Thyroid gland (tissue), 4 donors: Measurements from ENCODE around the gene GIMAP5. TPM values are rescaled to one million over a fixed set of nuclear protein-coding genes. Genes with fewer than 3 reads are reported as not detected.

Source experiments
- DNase-seq, 2 donors: peaks; one replicate each; pipeline ENCODE4 v3.0.0-alpha.2; 2019
- H3K27ac ChIP-seq, 3 donors: fragments of 200-600 bp; sonication (generic); 1 replicate in 2 of 3; 2 replicates in 1 of 3; pipeline ENCODE4 v1.5.1; 2016 to 2019; ENCODE audit warnings: mild to moderate bottlenecking in 1 of 3, moderate library complexity in 1 of 3
- H3K27me3 ChIP-seq: fragments of 200-600 bp; sonication (generic); one replicate; pipeline ENCODE4 v1.5.1; 2019
- H3K36me3 ChIP-seq, 2 donors: fragments of 200-600 bp; sonication (generic); one replicate each; pipeline ENCODE4 v1.5.1; 2016 to 2019
- H3K4me1 ChIP-seq, 2 donors: fragments of 200-600 bp; sonication (generic); one replicate each; pipeline ENCODE4 v1.5.1; 2017 to 2019
- H3K4me3 ChIP-seq, 3 donors: fragments of 200-600 bp; sonication (generic); replicated peaks in 1 of 3; 1 replicate in 2 of 3; 2 replicates in 1 of 3; pipeline ENCODE4 v1.5.1; 2016; ENCODE audit warnings: mild to moderate bottlenecking in 1 of 3
- H3K9me3 ChIP-seq: fragments of 200-600 bp; sonication (generic); one replicate; pipeline ENCODE4 v1.5.1; 2017
- POLR2A ChIP-seq, 2 donors: fragments of 450-650 bp; IDR thresholded peaks; one replicate each; pipeline ENCODE4 v1.6.1; 2017; ENCODE audit warnings: antibody characterized with exemption in 2 of 2, mild to moderate bottlenecking in 2 of 2, moderate library complexity in 1 of 2
- WGBS, 2 donors: methylation state at CpG; one replicate each; pipeline ENCODE4 v1.1.5; 2017; 5-methylcytosine and 5-hydroxymethylcytosine counted together
- intact Hi-C: fragments of 100-400 bp; cut with DNase I; formaldehyde crosslinking; loops from one replicate; pipeline ENCODE4 v1.15.1; 2023
- total RNA-seq, 4 donors: library from RNA; depleted of rRNA; stranded (reverse); fragments of >200 nt; gene quantifications; one replicate each; pipeline ENCODE4 v1.2.3, GENCODE V29; 2016
- TF ChIP-seq, protein P1 (sequence below), 6 experiments: fragments of 200-600 bp in 3 of 6; fragments of 450-650 bp in 3 of 6; sonication (generic) in 3 of 6; IDR thresholded peaks; one replicate each; pipeline ENCODE4 v1.5.1; 2016 to 2019; ENCODE audit warnings: antibody characterized with exemption in 6 of 6, mild to moderate bottlenecking in 2 of 6, inconsistent platforms in 1 of 6, moderate library complexity in 1 of 6

Gene GIMAP5
- total RNA-seq, 4 donors from 2014 or later: 25.3 to 80.6 (median 39.0) TPM

DNA sequence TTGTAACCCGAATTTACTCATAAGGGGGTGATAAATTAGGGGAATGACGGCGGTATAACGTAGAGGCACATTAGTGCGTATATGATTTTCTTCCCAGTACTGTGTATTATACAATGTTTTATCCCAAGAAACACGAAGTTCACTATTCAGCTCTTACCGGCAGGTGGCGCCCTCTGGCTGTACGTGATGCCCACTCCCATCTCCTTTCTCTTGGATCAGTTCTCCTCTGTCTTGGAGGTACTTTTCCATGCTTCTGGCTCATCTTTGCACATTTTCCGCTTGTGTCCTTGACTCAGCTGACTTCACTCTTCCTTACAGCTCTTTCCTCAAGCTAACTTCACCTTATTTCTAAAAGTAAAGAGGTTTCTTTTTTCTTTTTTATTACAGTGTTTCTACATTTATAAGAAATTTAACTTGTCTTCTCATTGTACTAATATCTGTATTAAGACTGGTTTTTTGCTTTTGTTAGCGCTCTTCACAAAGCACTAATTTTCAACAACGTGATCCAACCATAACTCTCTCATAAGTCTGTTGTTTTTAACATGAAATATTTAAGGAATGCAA, 41.6 kb downstream of the GIMAP5 start:
- 8 to 10% methylated on average over 12 of the region's 12 CpGs for WGBS, 2 donors
- Histone ChIP-seq H3K27me3 (no peaks in the 10 kb centered on the region), H3K4me3 (no peak overlapping the region), H3K27ac (no peak overlapping the region), H3K9me3 (no peaks in the 10 kb centered on the region), H3K36me3 (no peaks in the 10 kb centered on the region), H3K4me1 (no peaks in the 10 kb centered on the region)
- peak; percentile 74 to 77 for DNase-seq
- intact Hi-C loops: no loop called here
- TF ChIP-seq POLR2A (IDR thresholded peaks at IDR 0.05): no peak
- TF ChIP-seq, protein P1, sequence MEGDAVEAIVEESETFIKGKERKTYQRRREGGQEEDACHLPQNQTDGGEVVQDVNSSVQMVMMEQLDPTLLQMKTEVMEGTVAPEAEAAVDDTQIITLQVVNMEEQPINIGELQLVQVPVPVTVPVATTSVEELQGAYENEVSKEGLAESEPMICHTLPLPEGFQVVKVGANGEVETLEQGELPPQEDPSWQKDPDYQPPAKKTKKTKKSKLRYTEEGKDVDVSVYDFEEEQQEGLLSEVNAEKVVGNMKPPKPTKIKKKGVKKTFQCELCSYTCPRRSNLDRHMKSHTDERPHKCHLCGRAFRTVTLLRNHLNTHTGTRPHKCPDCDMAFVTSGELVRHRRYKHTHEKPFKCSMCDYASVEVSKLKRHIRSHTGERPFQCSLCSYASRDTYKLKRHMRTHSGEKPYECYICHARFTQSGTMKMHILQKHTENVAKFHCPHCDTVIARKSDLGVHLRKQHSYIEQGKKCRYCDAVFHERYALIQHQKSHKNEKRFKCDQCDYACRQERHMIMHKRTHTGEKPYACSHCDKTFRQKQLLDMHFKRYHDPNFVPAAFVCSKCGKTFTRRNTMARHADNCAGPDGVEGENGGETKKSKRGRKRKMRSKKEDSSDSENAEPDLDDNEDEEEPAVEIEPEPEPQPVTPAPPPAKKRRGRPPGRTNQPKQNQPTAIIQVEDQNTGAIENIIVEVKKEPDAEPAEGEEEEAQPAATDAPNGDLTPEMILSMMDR (IDR thresholded peaks at IDR 0.05): peak; percentile 59 to 94 (median 67)

DNA sequence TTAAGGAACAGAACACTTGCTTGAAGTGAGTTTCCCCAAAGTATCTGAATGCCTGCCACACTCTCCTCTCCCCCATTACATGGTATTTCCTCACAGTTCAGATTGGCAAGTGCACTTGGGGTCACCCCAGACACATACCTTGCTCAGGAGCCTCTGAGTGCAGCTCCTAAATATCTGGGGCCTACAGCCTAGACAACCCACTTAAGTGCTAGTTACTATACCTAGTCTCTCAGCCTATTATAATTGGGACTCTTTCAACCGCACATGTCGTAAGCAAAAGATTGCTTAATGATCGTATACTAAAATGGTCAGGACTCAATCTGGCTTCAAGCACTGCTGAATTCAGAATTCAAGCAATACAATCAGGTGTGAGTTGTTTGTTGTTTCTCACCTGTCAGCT, 43.1 kb downstream of the GIMAP5 start:
- H3K4me1 ChIP-seq: no peaks in the 10 kb centered on the region
- H3K9me3 ChIP-seq: no peaks in the 10 kb centered on the region
- WGBS, 2 donors: 67 to 71% methylated on average over 3 of the region's 3 CpGs
- H3K36me3 ChIP-seq: no peaks in the 10 kb centered on the region
- DNase-seq: no peak
- intact Hi-C loops: no loop called here
- TF ChIP-seq POLR2A (IDR thresholded peaks at IDR 0.05): no peak
- no peak overlapping the region for H3K4me3 ChIP-seq
- H3K27me3 ChIP-seq: no peaks in the 10 kb centered on the region
- no peak overlapping the region for H3K27ac ChIP-seq

DNA sequence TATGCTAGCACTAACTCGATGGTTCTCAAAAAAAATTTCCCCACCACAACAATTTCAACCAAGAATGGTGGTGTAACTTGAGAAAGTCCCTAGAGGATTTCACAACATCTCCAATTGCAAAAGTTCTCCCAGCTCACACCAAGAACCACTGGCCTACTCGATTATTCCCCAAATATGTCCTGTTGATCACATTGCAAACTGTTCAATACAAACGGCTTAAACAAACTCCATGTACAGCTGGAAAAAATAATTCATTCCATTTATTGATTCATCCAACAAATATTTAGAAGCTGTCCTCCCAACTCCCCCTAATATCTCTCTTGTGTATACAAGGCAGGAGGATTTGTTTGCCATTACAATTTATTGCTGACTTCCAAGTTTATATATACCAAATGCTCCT, 43.9 kb downstream of the GIMAP5 start:
- no peak for DNase-seq
- intact Hi-C loops: no loop called here
- Histone ChIP-seq H3K27ac (no peak overlapping the region), H3K36me3 (no peaks in the 10 kb centered on the region), H3K27me3 (no peaks in the 10 kb centered on the region), H3K4me3 (no peak overlapping the region), H3K4me1 (no peaks in the 10 kb centered on the region), H3K9me3 (no peaks in the 10 kb centered on the region)
- WGBS, 2 donors: 32 to 56% methylated on average over 3 of the region's 3 CpGs
- TF ChIP-seq POLR2A (IDR thresholded peaks at IDR 0.05): no peak
- TF ChIP-seq, protein P1 (IDR thresholded peaks at IDR 0.05): no peak

DNA sequence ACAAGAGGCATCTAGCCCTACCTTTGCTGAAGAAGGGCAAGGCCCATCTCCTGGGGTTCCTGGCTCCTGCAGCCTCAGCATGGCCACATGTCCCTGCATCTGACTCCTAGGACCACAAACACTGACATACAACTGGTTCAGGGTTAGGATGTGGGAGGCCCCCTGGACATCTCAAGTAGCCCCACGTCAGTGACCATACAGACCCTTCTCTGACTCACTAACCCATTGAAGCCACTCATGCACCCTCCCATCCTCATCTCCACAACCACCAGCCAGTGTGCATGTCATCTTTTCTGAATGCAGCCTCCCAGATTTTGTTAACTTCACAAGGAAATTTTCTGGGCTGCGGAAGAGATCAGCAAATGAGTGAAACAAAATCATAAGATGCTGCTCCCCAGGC, 44.7 kb downstream of the GIMAP5 start:
- no peak for DNase-seq
- Histone ChIP-seq H3K27me3 (no peaks in the 10 kb centered on the region), H3K4me3 (no peak overlapping the region), H3K4me1 (no peaks in the 10 kb centered on the region), H3K36me3 (no peaks in the 10 kb centered on the region), H3K9me3 (no peaks in the 10 kb centered on the region), H3K27ac (no peak overlapping the region)
- intact Hi-C loops: no loop called here
- TF ChIP-seq POLR2A (IDR thresholded peaks at IDR 0.05): no peak
- 97 to 100% methylated on average over 2 of the region's 2 CpGs for WGBS, 2 donors

DNA sequence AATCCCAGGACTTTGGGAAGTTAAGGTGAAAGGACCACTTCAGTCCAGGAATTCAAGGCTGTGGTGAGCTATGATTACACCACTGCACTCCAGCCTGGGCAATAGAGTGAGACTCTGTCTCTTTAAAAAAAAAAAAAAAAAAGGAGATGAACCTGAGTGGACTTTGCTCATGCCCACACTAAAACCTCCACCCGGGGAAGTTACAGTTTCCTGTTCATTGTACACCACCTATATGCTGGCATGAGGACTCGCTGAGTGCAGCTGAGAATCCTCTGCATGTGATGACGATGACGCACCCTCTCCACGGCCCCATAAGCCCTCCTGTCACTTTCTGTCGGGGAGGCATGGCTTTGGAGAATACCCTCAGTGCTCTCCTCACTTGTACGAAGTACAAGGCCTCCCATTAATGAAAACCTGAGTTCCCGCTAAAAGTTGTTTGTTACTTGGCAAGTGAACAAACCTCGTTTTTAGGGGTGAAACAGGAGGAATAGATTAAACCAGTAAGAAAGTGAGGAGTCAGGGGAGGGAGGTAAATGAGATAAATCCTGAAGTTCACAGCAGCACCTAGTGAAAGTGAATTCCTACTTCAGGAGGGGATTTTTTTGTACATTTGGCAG, 47.0 kb downstream of the GIMAP5 start:
- no peak for DNase-seq
- Histone ChIP-seq H3K36me3 (no peaks in the 10 kb centered on the region), H3K4me1 (peaks cover 0 to 7% of the 10 kb centered on the region in 2 donors), H3K27me3 (no peaks in the 10 kb centered on the region), H3K27ac (peak overlapping the region in 1 of 3 donors; percentile 11), H3K4me3 (no peak overlapping the region), H3K9me3 (no peaks in the 10 kb centered on the region)
- WGBS, 2 donors: 64% methylated on average over 9 of the region's 9 CpGs
- intact Hi-C loops: no loop called here
- TF ChIP-seq, protein P1 (IDR thresholded peaks at IDR 0.05): no peak
- no peak for TF ChIP-seq POLR2A (IDR thresholded peaks at IDR 0.05)

DNA sequence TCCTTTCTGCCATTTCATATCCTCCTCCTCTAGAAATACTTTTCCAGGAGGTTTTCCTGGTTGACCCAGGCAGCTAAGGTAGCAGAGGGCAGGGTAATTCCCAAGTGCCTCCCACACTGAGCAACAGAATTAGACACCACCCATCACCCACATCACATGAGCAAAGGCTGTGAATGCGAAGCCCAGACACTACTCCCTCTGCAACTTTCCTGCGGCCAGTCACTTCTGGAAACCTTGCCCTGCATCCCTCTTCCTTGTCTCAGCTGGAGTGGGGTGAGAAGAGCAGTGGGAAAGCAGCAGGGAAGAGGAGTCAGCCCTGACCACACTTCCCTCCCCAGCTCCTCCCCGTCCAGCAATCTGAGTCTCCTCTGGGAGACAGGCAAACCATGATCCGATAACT, 47.7 kb downstream of the GIMAP5 start:
- no peaks in the 10 kb centered on the region for H3K27me3 ChIP-seq
- no peak overlapping the region for H3K27ac ChIP-seq
- TF ChIP-seq, protein P1 (IDR thresholded peaks at IDR 0.05): no peak
- H3K4me1 ChIP-seq: peaks cover 0 to 7% of the 10 kb centered on the region in 2 donors
- no peak overlapping the region for H3K4me3 ChIP-seq
- no peaks in the 10 kb centered on the region for H3K9me3 ChIP-seq
- WGBS, 2 donors: 63 to 82% methylated on average over 4 of the region's 4 CpGs
- H3K36me3 ChIP-seq: no peaks in the 10 kb centered on the region
- DNase-seq: no peak
- intact Hi-C loops: no loop called here
